ENCODE data around the gene SPATA33. TPM values are rescaled to one million over a fixed set of nuclear protein-coding genes. Genes with fewer than 3 reads are reported as not detected.

Gene SPATA33
- total RNA-seq, result 10 to 100 TPM in 2 of 3 donors, 1 to 10 TPM in 1; 8.0 to 11.0 (median 10.7) TPM
- long read RNA-seq, donor 1, partial matches to known transcripts, result 0 of 12 reads
- long read RNA-seq, donor 1, other reads (novel, unspliced or antisense), result 6 of 12 reads
- long read RNA-seq, donor 2, partial matches to known transcripts, result 0 of 7 reads
- long read RNA-seq, donor 2, other reads (novel, unspliced or antisense), result 1 of 7 reads

DNA sequence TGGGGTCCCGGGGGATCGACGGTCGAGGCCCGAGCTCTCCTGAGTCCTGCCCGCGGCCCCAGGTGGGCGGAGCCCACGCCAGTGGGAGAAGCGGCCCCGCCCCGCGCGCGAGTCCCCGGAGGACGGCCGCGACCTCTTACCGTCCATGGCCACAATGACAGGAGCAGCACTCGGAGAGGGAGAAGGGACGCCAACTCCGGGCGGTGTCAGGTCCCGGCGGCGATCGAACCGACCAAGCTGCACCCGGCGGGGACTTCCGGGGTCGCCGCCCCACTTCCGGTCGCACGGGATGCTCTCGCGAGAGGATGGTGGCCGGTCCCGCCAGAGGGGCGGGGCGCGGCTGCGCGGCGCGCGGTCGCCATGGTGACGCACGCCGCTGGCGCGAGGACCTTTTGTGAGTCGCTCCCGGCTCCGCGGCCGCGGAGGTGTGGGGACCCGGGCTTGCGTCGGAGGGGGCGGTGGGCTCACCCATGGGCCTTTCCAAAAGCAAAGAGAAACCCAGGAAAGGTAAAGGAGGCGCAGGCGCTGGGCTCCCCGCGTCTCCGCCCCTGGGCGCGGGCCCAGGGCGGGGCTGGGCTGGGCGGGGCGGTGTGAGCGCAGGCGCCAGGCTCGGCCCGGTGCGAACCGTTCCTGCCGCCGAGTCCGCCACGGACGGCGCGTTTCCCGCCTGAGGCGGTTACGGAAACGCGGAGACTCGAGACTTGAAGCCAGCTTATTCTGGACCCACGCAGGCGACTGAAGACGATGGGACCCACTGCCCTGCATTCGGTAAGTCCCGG lies at the start of gene SPATA33, which contains the start of gene CHMP1A:
Gene SPATA33, plus strand, starts transcription at position 395 of the 779 bp plus-strand sequence. Its CDS starts 76 bp downstream, at position 471.
Gene CHMP1A, minus strand, starts transcription at position 267 of the 779 bp plus-strand sequence. Its CDS starts 120 bp downstream, at position 147.
- ATAC-seq, result peak; percentile 97
- intact Hi-C loops (cut with DNase I, micrococcal nuclease), result no loop called here

DNA sequence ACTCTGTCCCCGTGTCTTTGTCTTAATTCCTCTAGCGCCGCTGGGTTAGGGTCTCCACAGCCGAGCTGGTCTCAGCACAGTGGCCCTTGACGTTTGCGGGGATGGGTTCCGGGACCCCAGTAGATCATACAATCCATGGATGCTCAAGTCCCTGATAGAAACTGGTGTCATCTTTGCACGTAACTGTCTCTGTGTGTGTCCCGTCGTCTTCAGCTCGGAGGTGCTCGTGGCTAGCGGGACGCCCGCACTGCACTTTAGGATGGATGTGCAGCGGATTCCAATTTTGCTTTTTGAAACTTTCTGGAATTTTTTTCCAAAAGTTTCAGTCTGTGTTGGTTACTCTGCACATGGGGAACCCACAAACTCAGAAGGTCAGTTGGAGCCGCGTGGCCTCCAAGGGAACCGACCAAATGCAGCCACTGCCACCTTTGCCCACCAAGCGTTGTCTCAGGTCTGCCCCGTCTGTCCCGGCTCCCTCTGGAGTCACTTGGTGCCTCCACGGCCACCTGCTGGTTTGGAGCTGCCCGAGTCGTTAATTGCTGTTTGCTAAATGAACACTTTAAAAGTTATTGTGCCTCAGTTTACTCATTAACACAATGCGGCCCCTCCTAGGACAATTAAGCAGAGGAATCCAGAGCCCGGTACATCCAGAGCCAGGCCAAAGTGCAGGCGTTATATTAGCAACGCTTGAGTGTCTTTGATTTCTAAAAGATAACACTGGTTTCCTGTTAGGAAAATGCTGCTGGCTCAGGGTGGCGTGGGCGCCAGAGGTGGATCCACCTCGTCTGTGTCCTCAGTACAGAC lies 49.5 kb upstream of the SPATA33 start:
- ATAC-seq (peak; percentile 47), DNase-seq (no peak)
- H3K36me3 ChIP-seq (ENCODE audit: low read depth), result no peaks in the 10 kb centered on the region
- TF ChIP-seq CTCF (IDR thresholded peaks at IDR 0.05), result no peak
- no peaks in the 10 kb centered on the region for H3K4me1 ChIP-seq (ENCODE audit: low read depth)
- no peak overlapping the region for H3K4me3 ChIP-seq
- no peaks in the 10 kb centered on the region for H3K9me3 ChIP-seq
- intact Hi-C loops (cut with DNase I, micrococcal nuclease), result no loop called here

More for the DNA sequence above, at the start of gene SPATA33, which contains the start of gene CHMP1A:
- Histone ChIP-seq H3K4me3 (peak within 1 kb of the TSS; percentile 92), H3K4me1 (ENCODE audit: low read depth) (peaks cover 16% of the 10 kb centered on the region), H3K36me3 (ENCODE audit: low read depth) (no peaks in the 10 kb centered on the region), H3K9me3 (no peaks in the 10 kb centered on the region)
- TF ChIP-seq CTCF (IDR thresholded peaks at IDR 0.05), result no peak
- peak; percentile 90 to 95 (median 93) for DNase-seq

DNA sequence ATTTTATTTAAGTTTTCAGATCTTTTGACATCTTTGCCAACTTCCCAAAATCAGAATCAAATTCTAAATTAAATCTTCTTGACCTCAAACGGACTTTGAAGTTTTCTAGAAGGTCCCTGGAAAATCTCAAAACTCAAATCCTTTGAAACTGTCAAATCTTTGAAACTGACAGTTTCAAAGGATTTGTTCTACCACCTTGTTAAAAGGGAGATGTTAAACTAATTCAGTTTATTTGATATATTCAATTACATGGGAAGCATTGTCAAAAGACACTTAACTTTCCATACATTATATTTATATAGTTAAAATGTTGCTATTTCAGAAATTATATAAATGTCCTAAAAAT lies 47.6 kb upstream of the SPATA33 start:
- no peak for ATAC-seq

DNA sequence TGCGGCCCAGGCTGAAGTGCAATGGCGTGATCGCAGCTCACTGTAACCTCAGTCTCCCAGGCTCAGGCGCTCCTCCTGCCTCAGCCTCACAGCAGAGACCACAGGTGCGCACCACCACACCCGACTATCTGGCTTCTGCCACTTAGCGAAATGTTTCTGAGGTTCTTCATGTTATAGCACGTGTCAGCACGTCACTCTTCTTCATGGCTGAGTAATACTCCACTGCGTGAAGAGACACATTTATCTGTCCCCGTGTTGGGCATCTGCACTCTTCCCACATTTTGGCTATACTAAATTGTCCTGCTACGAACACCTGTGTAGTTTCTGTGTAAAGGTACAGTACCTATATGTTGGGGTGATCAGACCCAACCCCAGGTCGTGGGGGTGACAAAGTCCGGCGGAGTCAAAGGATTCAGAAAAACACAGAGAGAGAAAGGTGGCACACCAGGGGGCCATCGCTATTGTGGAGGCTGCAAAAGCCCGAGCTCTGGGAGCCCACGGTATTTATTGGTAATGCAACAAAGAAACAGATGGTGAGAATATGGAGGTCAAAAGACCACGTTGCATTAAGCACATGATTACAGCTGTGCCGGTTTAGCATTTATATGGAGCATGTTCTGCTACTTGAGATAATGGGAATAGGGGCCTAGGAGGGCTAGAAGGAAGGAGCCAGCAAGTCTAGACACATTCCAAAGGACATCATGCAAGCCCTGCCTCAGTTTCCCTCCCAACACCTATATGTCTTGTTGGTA lies 45.0 kb upstream of the SPATA33 start:
- H3K36me3 ChIP-seq (ENCODE audit: low read depth), result no peaks in the 10 kb centered on the region
- H3K4me1 ChIP-seq (ENCODE audit: low read depth), result no peaks in the 10 kb centered on the region
- TF ChIP-seq CTCF (IDR thresholded peaks at IDR 0.05), result no peak
- DNase-seq (no peak), ATAC-seq (no peak)
- no peak overlapping the region for H3K4me3 ChIP-seq
- no peaks in the 10 kb centered on the region for H3K9me3 ChIP-seq
- intact Hi-C loops (cut with DNase I, micrococcal nuclease), result no loop called here

More for the DNA sequence above, 47.6 kb upstream of the SPATA33 start:
- intact Hi-C loops (cut with DNase I, micrococcal nuclease), result no loop called here
- no peak for TF ChIP-seq CTCF (IDR thresholded peaks at IDR 0.05)
- no peaks in the 10 kb centered on the region for H3K36me3 ChIP-seq (ENCODE audit: low read depth)
- H3K9me3 ChIP-seq, result no peaks in the 10 kb centered on the region
- no peak overlapping the region for H3K4me3 ChIP-seq
- H3K4me1 ChIP-seq (ENCODE audit: low read depth), result no peaks in the 10 kb centered on the region
- DNase-seq, result no peak
